GM18517 (cell line): ENCODE data around the gene SBF1.
"Not testable (repeated sequence)": the region's sequence is repeated elsewhere in the genome, so short reads cannot be mapped to it uniquely, and the experiment has no call there.

Source experiments
- ATAC-seq: cut with Tn5 transposase; IDR thresholded peaks from one replicate; pipeline ENCODE4 v1.9.1; 2021; ENCODE audit warnings: mild to moderate bottlenecking, moderate library complexity; ENCODE audit not compliant: unreplicated experiment

Gene SBF1

GRCh38 chr22:50400406-50400805 lies 74.4 kb downstream of the SBF1 start:
- no peak for ATAC-seq

- ATAC-seq, result no peak
These were observed 75.0 kb downstream of the SBF1 start for GRCh38 chr22:50399751-50400331.

- ATAC-seq, result no peak
These were observed 75.8 kb downstream of the SBF1 start for GRCh38 chr22:50398831-50399648.

GRCh38 chr22:50397371-50398060 lies 77.3 kb downstream of the SBF1 start:
- ATAC-seq, result not testable (repeated sequence)

GRCh38 chr22:50396751-50397370 lies 78.0 kb downstream of the SBF1 start:
- no peak for ATAC-seq
